HepG2 (cell line): Measurements from ENCODE around the gene LRRC3C. TPM values are rescaled to one million over a fixed set of nuclear protein-coding genes. Genes with fewer than 3 reads are reported as not detected.

Experiments used
- CBX5 ChIP-seq: sonication (generic); formaldehyde crosslinking; IDR thresholded peaks from 2 replicates; pipeline ENCODE4 v1.4.0; 2020; ENCODE audit warnings: missing genetic modification reagents, borderline replicate concordance
- FOXA3 ChIP-seq: IDR thresholded peaks from 2 replicates; pipeline ENCODE4 v1.6.1; 2016; ENCODE audit warnings: missing genetic modification reagents, missing compliant biosample characterization
- HOXA3 ChIP-seq: sonication (generic); formaldehyde crosslinking; IDR thresholded peaks from 2 replicates; pipeline ENCODE4 v1.5.0; 2020; ENCODE audit warnings: missing genetic modification reagents
- MATR3 ChIP-seq: sonication (generic); formaldehyde crosslinking; IDR thresholded peaks from 2 replicates; pipeline ENCODE4 v1.4.0; 2020; ENCODE audit warnings: missing genetic modification reagents
- MIER3 ChIP-seq: IDR thresholded peaks from 2 replicates; pipeline ENCODE4 v1.6.1; 2016; ENCODE audit warnings: missing compliant biosample characterization, borderline replicate concordance
- PCBP2 ChIP-seq: fragments of 200-400 bp; formaldehyde crosslinking; optimal IDR thresholded peaks from 2 replicates; pipeline ENCODE3; 2018; ENCODE audit warnings: low read length, low read depth; ENCODE audit not compliant: poor library complexity, severe bottlenecking
- RXRB ChIP-seq: IDR thresholded peaks from 2 replicates; pipeline ENCODE4 v1.6.1; 2016; ENCODE audit warnings: borderline replicate concordance, missing genetic modification reagents, missing compliant biosample characterization
- SRY ChIP-seq: sonication (generic); formaldehyde crosslinking; IDR thresholded peaks from 2 replicates; pipeline ENCODE4 v1.8.0; 2022; ENCODE audit warnings: mild to moderate bottlenecking, missing genetic modification reagents
- THAP11 ChIP-seq: IDR thresholded peaks from 2 replicates; pipeline ENCODE4 v1.6.1; 2016; ENCODE audit warnings: missing biosample characterization, missing genetic modification reagents
- YEATS4 ChIP-seq: sonication (generic); formaldehyde crosslinking; IDR thresholded peaks from 2 replicates; pipeline ENCODE4 v1.4.0; 2020; ENCODE audit warnings: missing genetic modification reagents, borderline replicate concordance
- ZFY ChIP-seq: sonication (generic); formaldehyde crosslinking; IDR thresholded peaks from 2 replicates; pipeline ENCODE4 v1.4.0; 2020; ENCODE audit warnings: missing genetic modification reagents
- ZKSCAN5 ChIP-seq: sonication (generic); formaldehyde crosslinking; IDR thresholded peaks from 2 replicates; pipeline ENCODE4 v1.5.1; 2020; ENCODE audit warnings: mild to moderate bottlenecking, missing genetic modification reagents
- ZNF101 ChIP-seq: sonication (generic); formaldehyde crosslinking; IDR thresholded peaks from 2 replicates; pipeline ENCODE4 v1.4.0; 2020; ENCODE audit warnings: mild to moderate bottlenecking, low read depth, missing genetic modification reagents, borderline replicate concordance
- ZNF136 ChIP-seq: sonication (generic); formaldehyde crosslinking; IDR thresholded peaks from 2 replicates; pipeline ENCODE4 v1.8.1; 2022; ENCODE audit warnings: low read depth, mild to moderate bottlenecking, moderate library complexity, missing genetic modification reagents
- ZNF20 ChIP-seq: sonication (generic); formaldehyde crosslinking; IDR thresholded peaks from 2 replicates; pipeline ENCODE4 v1.4.0; 2020; ENCODE audit warnings: mild to moderate bottlenecking, moderate library complexity, missing genetic modification reagents
- ZNF234 ChIP-seq: sonication (generic); formaldehyde crosslinking; conservative IDR thresholded peaks from 2 replicates; pipeline ENCODE4 v1.5.1; 2020; ENCODE audit warnings: mild to moderate bottlenecking, missing genetic modification reagents
- ZNF432 ChIP-seq: sonication (generic); formaldehyde crosslinking; IDR thresholded peaks from 2 replicates; pipeline ENCODE4 v1.5.0; 2020; ENCODE audit warnings: missing genetic modification reagents, mild to moderate bottlenecking, borderline replicate concordance
- ZNF567 ChIP-seq: sonication (generic); formaldehyde crosslinking; IDR thresholded peaks from 2 replicates; pipeline ENCODE4 v1.8.1; 2023; ENCODE audit warnings: mild to moderate bottlenecking, missing genetic modification reagents, borderline replicate concordance
- ZNF619 ChIP-seq: sonication (generic); formaldehyde crosslinking; IDR thresholded peaks from 2 replicates; pipeline ENCODE4 v1.4.0; 2020; ENCODE audit warnings: mild to moderate bottlenecking, missing genetic modification reagents
- ZNF709 ChIP-seq: sonication (generic); formaldehyde crosslinking; IDR thresholded peaks from 2 replicates; pipeline ENCODE4 v1.5.0; 2020; ENCODE audit warnings: mild to moderate bottlenecking, missing genetic modification reagents
- ZNF772 ChIP-seq: sonication (generic); formaldehyde crosslinking; IDR thresholded peaks from 2 replicates; pipeline ENCODE4 v1.5.0; 2020; ENCODE audit warnings: mild to moderate bottlenecking, missing genetic modification reagents
- ZNF792 ChIP-seq: IDR thresholded peaks from 2 replicates; pipeline ENCODE4 v1.6.1; 2016
- ZNF839 ChIP-seq: sonication (generic); formaldehyde crosslinking; IDR thresholded peaks from 2 replicates; pipeline ENCODE4 v1.4.0; 2020; ENCODE audit warnings: missing genetic modification reagents, mild to moderate bottlenecking, borderline replicate concordance
- polyA plus RNA-seq, 8 experiments: library from polyadenylated mRNA; depleted of rRNA in 3 of 8; stranded (reverse) in 7 of 8; unstranded in 1 of 8; fragments of >200 nt; fragmentation: Illumina TruSeq in 4 of 8; extraction: Trizol in 4 of 8; gene quantifications; 2 replicates each; pipeline versions ENCODE4 v1.2.1 to v1.2.3, GENCODE V29; 2011 to 2016; ENCODE audit warnings: low read depth in 4 of 8, missing spikeins in 1 of 8, mixed read lengths in 1 of 8; ENCODE audit not compliant: insufficient read depth in 1 of 8
- total RNA-seq, 5 experiments: library from RNA; depleted of rRNA; stranded (reverse); fragments of >200 nt; fragmentation: Illumina TruSeq; extraction: Trizol; gene quantifications; 2 replicates each; pipeline ENCODE4 v1.2.3, GENCODE V29; 2016; ENCODE audit warnings: low read depth in 1 of 5
- TF ChIP-seq, protein P1 (sequence below): IDR thresholded peaks from 2 replicates; pipeline ENCODE4 v1.6.1; 2016; ENCODE audit warnings: low read depth, control low read depth
- TF ChIP-seq, protein P2 (sequence below): sonication (generic); formaldehyde crosslinking; IDR thresholded peaks from 2 replicates; pipeline ENCODE4 v1.5.0; 2020; ENCODE audit warnings: mild to moderate bottlenecking, missing genetic modification reagents
- TF ChIP-seq, protein P3 (sequence below): sonication (generic); formaldehyde crosslinking; IDR thresholded peaks from 2 replicates; pipeline ENCODE4 v1.4.0; 2020; ENCODE audit warnings: missing genetic modification reagents, borderline replicate concordance

Gene LRRC3C
- total and polyA plus RNA-seq, 2 of the 13 experiments (the other 11 are each of a cell fraction or from before 2014, with no cell fraction given) = 0.17 TPM; not detected in 1

DNA sequence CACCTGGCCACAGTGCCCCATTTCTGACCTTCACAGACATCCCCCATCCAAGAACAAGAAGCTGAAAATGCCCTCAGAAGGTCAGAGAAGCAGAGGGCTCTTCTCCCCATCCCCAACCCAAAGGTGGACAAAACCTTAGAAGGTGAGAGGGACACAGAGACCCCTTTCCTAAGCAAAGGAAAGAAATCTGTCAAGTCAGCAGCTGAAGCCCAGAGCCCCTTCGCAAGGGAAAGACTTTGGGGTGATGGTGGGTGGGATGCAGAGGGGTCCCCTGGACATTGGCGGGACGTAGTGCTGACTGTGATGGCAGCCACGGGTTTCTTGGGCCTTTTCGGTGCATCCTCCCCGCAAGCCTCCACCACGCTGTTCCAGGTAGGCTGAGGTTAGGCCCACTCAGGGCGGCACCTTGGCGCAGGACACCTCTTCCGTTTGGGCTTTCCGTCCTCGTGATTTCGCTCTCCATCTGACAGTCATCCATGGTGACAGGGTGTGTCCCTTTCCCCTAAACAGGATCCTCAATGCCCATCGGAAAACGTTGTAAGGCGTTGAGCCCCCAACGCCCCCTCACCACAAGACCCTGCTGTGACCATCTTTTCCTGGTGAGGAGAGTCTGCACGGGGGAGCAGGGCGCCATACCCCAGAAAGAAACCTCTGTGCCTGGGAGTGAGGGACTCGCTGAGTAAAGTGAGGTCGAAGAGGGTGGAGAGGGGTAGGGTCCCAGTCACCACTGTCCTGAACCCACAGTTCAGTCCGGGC is 24.6 kb downstream of the LRRC3C start (continued):
- TF ChIP-seq, protein P1, sequence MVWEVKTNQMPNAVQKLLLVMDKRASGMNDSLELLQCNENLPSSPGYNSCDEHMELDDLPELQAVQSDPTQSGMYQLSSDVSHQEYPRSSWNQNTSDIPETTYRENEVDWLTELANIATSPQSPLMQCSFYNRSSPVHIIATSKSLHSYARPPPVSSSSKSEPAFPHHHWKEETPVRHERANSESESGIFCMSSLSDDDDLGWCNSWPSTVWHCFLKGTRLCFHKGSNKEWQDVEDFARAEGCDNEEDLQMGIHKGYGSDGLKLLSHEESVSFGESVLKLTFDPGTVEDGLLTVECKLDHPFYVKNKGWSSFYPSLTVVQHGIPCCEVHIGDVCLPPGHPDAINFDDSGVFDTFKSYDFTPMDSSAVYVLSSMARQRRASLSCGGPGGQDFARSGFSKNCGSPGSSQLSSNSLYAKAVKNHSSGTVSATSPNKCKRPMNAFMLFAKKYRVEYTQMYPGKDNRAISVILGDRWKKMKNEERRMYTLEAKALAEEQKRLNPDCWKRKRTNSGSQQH (CRISPR knock-in tag) = no peak
- no peak for TF ChIP-seq ZNF432 (CRISPR knock-in tag)
- TF ChIP-seq YEATS4 (CRISPR knock-in tag) = 0 out of 2 replicates have a peak, but pooled peaks have one; percentile 23
- TF ChIP-seq ZNF772 (CRISPR knock-in tag) = no peak
- TF ChIP-seq ZNF839 (CRISPR knock-in tag) = no peak
- no peak for TF ChIP-seq FOXA3 (CRISPR knock-in tag)
- no peak for TF ChIP-seq ZNF709 (CRISPR knock-in tag)
- no peak for TF ChIP-seq MIER3 (CRISPR knock-in tag)
- TF ChIP-seq ZNF567 (CRISPR knock-in tag) = no peak
- no peak for TF ChIP-seq ZNF20 (CRISPR knock-in tag)
- TF ChIP-seq RXRB (CRISPR knock-in tag) = no peak
- TF ChIP-seq CBX5 (CRISPR knock-in tag) = no peak
- peak; percentile 54 for TF ChIP-seq HOXA3 (CRISPR knock-in tag)
- no peak for TF ChIP-seq THAP11 (CRISPR knock-in tag)
- TF ChIP-seq ZKSCAN5 (CRISPR knock-in tag) = no peak
- peak; percentile 42 for TF ChIP-seq ZFY (CRISPR knock-in tag)
- TF ChIP-seq, protein P2, sequence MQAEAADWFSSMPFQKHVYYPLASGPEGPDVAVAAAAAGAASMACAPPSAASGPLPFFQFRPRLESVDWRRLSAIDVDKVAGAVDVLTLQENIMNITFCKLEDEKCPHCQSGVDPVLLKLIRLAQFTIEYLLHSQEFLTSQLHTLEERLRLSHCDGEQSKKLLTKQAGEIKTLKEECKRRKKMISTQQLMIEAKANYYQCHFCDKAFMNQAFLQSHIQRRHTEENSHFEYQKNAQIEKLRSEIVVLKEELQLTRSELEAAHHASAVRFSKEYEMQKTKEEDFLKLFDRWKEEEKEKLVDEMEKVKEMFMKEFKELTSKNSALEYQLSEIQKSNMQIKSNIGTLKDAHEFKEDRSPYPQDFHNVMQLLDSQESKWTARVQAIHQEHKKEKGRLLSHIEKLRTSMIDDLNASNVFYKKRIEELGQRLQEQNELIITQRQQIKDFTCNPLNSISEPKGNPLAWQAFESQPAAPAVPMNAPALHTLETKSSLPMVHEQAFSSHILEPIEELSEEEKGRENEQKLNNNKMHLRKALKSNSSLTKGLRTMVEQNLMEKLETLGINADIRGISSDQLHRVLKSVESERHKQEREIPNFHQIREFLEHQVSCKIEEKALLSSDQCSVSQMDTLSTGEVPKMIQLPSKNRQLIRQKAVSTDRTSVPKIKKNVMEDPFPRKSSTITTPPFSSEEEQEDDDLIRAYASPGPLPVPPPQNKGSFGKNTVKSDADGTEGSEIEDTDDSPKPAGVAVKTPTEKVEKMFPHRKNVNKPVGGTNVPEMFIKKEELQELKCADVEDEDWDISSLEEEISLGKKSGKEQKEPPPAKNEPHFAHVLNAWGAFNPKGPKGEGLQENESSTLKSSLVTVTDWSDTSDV (CRISPR knock-in tag) = no peak
- no peak for TF ChIP-seq ZNF136
- TF ChIP-seq ZNF792 = no peak
- no peak for TF ChIP-seq SRY (CRISPR knock-in tag)
- TF ChIP-seq, protein P3, sequence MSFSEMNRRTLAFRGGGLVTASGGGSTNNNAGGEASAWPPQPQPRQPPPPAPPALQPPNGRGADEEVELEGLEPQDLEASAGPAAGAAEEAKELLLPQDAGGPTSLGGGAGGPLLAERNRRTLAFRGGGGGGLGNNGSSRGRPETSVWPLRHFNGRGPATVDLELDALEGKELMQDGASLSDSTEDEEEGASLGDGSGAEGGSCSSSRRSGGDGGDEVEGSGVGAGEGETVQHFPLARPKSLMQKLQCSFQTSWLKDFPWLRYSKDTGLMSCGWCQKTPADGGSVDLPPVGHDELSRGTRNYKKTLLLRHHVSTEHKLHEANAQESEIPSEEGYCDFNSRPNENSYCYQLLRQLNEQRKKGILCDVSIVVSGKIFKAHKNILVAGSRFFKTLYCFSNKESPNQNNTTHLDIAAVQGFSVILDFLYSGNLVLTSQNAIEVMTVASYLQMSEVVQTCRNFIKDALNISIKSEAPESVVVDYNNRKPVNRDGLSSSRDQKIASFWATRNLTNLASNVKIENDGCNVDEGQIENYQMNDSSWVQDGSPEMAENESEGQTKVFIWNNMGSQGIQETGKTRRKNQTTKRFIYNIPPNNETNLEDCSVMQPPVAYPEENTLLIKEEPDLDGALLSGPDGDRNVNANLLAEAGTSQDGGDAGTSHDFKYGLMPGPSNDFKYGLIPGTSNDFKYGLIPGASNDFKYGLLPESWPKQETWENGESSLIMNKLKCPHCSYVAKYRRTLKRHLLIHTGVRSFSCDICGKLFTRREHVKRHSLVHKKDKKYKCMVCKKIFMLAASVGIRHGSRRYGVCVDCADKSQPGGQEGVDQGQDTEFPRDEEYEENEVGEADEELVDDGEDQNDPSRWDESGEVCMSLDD (CRISPR knock-in tag) = no peak
- TF ChIP-seq ZNF234 = no peak
- TF ChIP-seq MATR3 (CRISPR knock-in tag) = no peak
- no peak for TF ChIP-seq ZNF101 (CRISPR knock-in tag)
- TF ChIP-seq ZNF619 (CRISPR knock-in tag) = no peak
- no peak for TF ChIP-seq PCBP2
